HG03521 (cell line): ENCODE results near the gene ADAMTSL1.

Experiments
- ATAC-seq: cut with Tn5 transposase; IDR thresholded peaks from one replicate; pipeline ENCODE4 v1.9.1; 2021; ENCODE audit warnings: mild to moderate bottlenecking, moderate library complexity; ENCODE audit not compliant: unreplicated experiment

ADAMTSL1 gene

GRCh38 chr9:18545636-18546360, 71.8 kb downstream of the ADAMTSL1 start:
- ATAC-seq: no peak

- ATAC-seq: no peak
These were observed 74.5 kb downstream of the ADAMTSL1 start for GRCh38 chr9:18548456-18548855.

GRCh38 chr9:18549772-18550171, 75.8 kb downstream of the ADAMTSL1 start:
- ATAC-seq: no peak

DNA sequence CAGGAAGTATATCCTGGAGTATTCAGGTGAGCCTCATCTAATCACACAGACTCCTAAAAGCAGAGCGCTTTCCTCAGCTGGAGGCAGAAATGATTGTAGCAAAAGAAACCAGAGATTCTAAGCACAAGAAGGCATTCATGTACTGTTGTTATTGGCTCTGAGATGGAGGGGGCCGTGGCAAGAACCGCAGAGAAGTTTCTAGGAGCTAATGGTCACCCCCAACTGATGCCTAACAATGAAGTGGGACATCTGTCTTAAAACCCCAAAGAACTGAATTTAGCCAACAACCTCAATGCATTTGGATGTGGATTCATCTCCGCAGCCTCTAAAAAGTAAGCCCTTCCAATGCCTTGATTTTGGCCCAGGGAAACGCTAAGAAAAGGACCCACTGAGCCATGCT, 76.3 kb downstream of the ADAMTSL1 start:
- no peak for ATAC-seq

- no peak for ATAC-seq
These were observed 80.3 kb downstream of the ADAMTSL1 start for GRCh38 chr9:18554244-18554643.

- no peak for ATAC-seq
These were observed 81.3 kb downstream of the ADAMTSL1 start for GRCh38 chr9:18555105-18555883.

DNA sequence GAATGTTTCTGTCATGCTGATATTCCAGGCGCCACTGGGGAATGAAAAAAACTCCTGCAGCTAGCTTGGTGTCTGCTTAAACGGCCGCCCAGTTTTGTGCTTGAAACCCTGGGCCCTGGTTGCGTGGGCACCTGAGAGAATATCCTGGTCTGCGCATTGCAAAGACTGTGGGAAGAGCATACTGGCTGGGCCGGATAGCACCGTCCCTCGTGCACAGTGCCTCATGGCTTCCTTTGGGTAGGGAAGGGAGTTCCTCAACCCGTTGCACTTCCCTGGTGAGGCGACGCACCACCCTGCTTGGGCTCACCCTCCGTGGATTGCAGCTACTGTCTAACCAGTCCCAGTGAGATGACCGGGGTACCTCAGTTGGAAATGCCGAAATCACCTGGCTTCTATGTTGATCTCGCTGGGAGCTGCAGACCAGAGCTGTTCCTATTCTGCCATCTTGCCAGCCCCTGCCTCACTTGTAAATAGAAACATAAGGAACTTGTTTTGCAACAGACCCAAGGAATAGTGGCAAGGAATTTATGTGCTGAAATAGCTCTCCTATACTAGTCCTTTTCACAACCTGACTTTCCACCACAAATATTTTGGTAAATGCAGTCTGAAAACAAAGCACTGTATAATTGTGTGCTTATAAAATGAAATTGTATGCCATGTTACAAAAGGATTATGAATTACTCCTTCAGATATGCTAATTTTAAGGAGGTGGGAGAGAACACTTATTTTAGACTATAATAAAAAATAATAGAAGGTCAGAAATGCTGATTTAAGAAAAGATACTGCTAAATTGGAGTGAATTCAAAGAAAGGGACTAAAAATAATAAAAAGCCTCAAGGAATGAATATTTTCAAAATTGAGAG, 90.3 kb downstream of the ADAMTSL1 start:
- no peak for ATAC-seq

DNA sequence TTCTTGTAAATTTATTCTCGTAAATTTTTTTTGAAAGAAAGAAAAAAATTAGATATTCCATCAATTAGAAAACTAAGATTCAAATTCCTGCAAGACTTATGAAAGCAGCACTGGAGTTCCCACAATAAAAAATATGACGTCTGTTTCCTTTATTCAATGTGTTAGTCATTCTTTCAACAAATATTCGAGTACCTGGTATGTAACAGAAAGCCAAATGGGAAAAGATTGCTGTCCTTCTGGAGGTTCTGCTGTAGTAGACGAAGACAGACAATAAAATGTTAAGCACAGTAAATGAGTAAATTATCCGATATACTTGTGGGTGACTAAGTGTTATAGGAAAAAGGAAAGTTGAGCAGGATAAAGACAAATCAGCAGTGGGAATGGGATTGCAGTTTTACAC, 92.2 kb downstream of the ADAMTSL1 start:
- ATAC-seq: no peak

DNA sequence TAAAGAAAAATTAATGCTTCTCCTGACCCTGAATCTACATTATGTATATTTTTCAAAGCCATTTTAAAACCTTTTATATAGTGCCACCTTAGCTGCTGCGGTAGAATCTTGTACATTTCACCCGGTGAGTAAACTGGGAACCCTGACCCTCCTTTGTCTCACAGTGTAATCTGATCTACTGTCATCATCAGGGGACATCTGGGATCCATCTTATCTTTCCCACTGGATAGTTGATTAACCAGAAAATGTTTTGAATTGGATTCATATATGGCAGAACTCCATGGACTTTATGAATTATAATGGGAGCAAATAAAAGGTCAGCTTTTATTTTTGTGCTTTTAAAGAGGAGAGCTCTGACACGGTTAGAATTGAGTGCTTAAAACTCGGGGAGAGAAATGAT, 95.0 kb downstream of the ADAMTSL1 start:
- no peak for ATAC-seq

GRCh38 chr9:18569941-18570630, 96.1 kb downstream of the ADAMTSL1 start:
- no peak for ATAC-seq

DNA sequence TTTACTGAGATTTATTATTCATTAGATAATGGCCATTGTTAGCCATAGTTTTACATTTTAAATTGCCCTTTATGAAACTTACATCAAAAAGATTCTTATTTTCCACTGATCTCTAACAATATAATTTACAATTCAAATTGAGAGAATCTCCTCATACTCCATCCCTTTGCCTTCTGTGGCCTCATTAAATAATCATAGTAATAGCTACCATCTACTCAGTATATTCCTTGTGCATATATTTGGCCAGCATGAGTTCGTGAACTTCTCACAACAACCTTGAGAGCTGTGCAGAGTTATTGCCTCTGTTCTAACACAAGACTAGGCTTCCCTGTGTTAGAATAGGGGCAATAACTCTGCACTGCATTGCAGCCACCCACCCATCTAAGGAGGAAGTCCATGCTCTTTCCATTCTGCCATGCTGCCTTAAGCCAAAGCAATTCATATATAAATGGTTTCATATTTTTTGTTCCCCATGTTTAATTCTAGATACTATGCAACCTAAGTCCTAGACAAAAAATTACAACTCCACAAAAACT, 99.1 kb downstream of the ADAMTSL1 start:
- ATAC-seq: no peak

DNA sequence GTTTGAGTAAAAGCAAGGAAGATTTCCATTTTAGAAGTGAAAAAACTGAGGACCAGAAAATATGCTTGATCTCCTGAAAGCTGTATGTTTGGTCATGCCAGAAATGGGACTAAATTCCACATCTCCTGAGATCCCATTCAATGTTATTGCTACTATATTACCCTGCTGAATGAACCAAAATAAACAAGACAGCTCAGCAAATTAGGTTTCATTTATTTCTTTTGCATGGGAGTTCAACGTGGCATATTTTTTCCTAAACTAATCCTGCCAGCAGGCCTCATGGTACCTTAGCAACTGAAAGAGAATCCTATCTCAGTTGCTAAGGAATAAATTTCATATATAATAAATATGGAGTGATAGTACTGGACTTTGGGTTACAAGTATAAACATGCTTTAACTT, 101.7 kb downstream of the ADAMTSL1 start:
- ATAC-seq: no peak

DNA sequence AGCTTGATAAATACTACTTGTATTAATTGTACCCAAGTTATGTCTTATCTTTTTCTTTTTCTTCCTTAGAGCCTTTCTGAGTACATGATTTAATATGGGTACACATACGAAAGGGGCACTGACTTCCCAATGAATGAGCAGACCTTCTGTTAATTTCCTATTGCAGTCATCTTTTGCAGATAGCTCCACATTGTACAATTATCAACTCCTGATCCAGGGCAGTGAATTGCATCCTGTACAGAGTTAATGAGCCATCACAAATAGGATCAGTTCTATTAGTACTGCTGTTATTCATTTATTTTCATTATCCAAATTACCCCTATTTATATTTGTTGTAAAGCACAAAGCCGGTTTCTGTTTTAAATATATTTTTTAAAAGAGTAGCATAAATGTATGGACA, 105.6 kb downstream of the ADAMTSL1 start:
- ATAC-seq: no peak

- ATAC-seq: no peak
These were observed 106.2 kb downstream of the ADAMTSL1 start for GRCh38 chr9:18580151-18580550.

GRCh38 chr9:18585996-18586395, 112.0 kb downstream of the ADAMTSL1 start:
- ATAC-seq: no peak

GRCh38 chr9:18588002-18588401, 114.0 kb downstream of the ADAMTSL1 start:
- no peak for ATAC-seq

GRCh38 chr9:18591261-18591660, 117.3 kb downstream of the ADAMTSL1 start:
- ATAC-seq: no peak

- ATAC-seq: no peak
These were observed 120.9 kb downstream of the ADAMTSL1 start for GRCh38 chr9:18594837-18595236.

GRCh38 chr9:18595597-18595996, 121.6 kb downstream of the ADAMTSL1 start:
- no peak for ATAC-seq

DNA sequence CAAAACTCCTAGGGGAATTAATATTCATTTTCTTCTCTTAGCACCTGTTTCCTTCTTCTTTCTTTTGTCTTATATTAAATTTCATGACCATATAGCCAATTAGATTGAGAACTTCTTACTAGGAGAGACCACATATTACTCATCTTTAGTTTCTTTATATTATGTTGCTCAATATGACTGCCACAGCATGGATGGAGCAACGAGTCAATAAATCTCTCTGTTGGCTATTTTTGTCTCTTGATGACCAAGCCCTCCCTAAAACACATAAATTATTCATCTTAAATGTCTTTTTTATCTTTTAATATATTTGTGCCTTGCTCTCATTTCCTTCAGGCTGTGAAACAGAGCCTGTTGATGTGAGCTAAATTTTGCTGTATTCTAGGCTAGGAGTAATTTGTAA, 123.0 kb downstream of the ADAMTSL1 start:
- no peak for ATAC-seq

- ATAC-seq: no peak
These were observed 125.0 kb downstream of the ADAMTSL1 start for GRCh38 chr9:18598969-18599368.
